Suprapubic skin (tissue), 4 donors: ENCODE results near the gene CRYAB.

Experiments
- EP300 ChIP-seq: sonication (generic); formaldehyde crosslinking; IDR thresholded peaks from one replicate; pipeline ENCODE4 v1.6.1; 2017; ENCODE audit warnings: antibody characterized with exemption
- POLR2A ChIP-seq, 2 donors: fragments of 450-650 bp; IDR thresholded peaks; one replicate each; pipeline ENCODE4 v1.6.1; 2017; ENCODE audit warnings: antibody characterized with exemption in 2 of 2, mild to moderate bottlenecking in 2 of 2, moderate library complexity in 2 of 2
- POLR2AphosphoS5 ChIP-seq, 3 donors: sonication (generic); formaldehyde crosslinking; IDR thresholded peaks; one replicate each; pipeline ENCODE4 v1.6.1; 2017; ENCODE audit warnings: antibody characterized with exemption in 3 of 3
- TF ChIP-seq, protein P1 (sequence below), 2 donors: fragments of 200-600 bp in 1 of 2; fragments of 450-650 bp in 1 of 2; sonication (generic) in 1 of 2; IDR thresholded peaks; one replicate each; pipeline ENCODE4 v1.5.1; 2016 to 2019; ENCODE audit warnings: antibody characterized with exemption in 2 of 2, mild to moderate bottlenecking in 1 of 2, moderate library complexity in 1 of 2

DNA sequence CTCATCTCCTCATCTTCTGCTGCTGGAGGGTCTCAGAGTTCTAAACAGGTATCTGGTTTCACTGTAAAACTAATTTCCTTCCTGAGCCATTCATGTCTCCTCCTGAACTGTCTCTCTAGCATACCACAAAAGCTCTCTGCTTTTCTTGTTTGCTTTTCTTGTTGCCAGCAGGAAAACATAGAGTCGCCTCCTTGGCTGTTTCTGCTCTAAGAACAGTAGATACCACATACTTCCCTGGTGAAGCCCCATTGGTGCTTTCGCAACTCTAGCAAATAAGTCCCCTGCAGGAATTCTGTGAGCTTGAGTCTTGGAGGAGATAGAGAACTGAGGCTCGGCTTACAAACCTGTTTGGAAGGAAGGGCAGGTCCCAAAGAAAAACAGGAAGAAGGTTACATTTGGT, 32.6 kb upstream of the CRYAB start:
- TF ChIP-seq POLR2AphosphoS5 (IDR thresholded peaks at IDR 0.05): no peak
- TF ChIP-seq, protein P1, sequence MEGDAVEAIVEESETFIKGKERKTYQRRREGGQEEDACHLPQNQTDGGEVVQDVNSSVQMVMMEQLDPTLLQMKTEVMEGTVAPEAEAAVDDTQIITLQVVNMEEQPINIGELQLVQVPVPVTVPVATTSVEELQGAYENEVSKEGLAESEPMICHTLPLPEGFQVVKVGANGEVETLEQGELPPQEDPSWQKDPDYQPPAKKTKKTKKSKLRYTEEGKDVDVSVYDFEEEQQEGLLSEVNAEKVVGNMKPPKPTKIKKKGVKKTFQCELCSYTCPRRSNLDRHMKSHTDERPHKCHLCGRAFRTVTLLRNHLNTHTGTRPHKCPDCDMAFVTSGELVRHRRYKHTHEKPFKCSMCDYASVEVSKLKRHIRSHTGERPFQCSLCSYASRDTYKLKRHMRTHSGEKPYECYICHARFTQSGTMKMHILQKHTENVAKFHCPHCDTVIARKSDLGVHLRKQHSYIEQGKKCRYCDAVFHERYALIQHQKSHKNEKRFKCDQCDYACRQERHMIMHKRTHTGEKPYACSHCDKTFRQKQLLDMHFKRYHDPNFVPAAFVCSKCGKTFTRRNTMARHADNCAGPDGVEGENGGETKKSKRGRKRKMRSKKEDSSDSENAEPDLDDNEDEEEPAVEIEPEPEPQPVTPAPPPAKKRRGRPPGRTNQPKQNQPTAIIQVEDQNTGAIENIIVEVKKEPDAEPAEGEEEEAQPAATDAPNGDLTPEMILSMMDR (IDR thresholded peaks at IDR 0.05): no peak
- TF ChIP-seq POLR2A (IDR thresholded peaks at IDR 0.05): no peak
- no peak for TF ChIP-seq EP300
